HG03103 (cell line): ENCODE data around the gene RANBP6.

Experiments used
- ATAC-seq: cut with Tn5 transposase; IDR thresholded peaks from one replicate; pipeline ENCODE4 v1.9.1; 2021; ENCODE audit warnings: low read depth; ENCODE audit not compliant: unreplicated experiment

The RANBP6 gene

DNA sequence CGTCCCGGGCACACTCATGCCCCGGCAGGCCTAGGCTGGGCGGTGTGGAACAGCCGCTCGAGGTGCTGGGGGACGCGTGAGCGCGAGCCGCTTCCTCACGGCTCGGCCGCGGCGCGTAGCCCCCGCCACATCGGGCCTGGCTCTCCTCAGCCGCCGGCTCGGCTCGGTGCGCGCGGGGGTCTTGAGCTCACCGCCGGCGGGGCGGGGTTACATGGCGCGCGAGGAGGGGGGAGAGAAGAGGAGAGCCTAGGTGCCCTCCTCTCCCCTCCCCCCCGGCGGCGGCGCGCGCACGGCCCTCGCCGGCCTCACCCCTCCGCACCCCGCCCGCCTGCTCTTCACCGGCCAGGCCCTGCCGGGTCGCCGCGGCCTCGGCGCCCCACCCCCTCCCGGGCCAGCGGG lies 7.7 kb downstream of the RANBP6 start:
- ATAC-seq = peak; percentile 36

DNA sequence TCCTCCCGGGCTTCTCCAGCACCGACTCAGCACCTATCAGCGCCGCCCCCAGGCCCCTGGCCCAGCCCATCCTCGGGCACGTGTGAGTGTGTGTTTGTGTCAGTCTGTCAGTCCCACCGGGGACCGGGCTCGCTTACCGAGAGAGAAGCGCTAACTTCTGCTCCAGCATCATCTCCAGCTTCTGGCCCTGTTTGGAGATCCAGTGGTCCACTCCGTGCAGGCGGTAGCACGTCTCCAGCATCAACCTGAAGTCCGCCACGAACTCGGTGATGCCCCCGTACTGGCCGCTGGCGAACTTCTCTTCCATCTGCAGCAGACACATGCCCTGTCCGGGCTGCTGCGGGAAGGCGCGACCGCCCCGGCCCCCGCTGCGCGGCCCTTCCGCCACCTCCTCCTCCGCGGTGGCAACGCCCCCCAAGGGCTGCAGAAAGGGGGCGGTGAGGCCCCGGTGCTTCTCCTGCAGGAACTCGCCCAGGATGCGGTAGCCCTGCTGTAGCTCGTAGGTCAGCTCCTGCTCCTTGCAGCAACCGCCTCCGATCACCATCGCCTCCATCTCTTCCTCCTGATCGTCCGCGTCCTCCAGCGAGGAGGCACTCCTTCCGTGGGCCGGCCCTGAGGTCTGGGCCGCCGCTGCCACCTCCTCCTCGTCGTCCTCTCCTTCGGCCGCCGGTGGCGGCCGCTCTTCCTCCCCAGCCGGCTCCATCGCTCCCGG lies 8.2 kb downstream of the RANBP6 start:
- peak; percentile 72 for ATAC-seq

DNA sequence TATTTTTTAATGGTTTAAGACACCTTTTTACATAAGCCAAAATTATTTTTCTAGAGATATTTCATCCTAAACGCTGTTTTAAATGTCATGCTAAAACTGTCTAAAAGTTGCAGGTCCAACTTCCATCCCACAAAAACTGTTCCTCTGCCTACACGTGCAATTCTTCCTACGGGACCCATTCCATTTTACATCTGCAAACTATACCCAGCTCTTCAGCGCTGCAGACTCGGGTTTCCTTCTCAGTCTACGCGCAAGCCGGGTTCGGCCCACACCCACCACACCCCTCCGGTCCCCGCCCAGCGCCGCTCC lies 8.7 kb downstream of the RANBP6 start:
- no peak for ATAC-seq

DNA sequence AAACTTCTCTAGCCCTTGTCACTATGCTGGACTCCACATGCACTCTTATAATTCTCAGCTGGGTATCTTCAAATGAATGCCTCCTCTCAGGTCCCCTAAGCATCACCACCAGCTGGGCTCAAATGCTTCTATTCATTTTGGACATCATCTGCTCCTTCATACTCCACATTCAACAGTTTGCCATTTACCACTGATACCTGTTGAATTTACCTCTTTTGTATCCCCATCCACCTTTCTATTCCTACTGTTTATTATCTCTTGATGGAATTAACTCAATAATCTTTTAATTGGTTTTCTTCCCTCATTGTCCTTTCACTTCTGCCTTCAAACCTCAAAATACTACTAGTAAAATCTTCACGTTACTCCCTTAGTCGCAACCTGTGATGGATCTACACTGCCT lies 14.5 kb downstream of the RANBP6 start:
- no peak for ATAC-seq

DNA sequence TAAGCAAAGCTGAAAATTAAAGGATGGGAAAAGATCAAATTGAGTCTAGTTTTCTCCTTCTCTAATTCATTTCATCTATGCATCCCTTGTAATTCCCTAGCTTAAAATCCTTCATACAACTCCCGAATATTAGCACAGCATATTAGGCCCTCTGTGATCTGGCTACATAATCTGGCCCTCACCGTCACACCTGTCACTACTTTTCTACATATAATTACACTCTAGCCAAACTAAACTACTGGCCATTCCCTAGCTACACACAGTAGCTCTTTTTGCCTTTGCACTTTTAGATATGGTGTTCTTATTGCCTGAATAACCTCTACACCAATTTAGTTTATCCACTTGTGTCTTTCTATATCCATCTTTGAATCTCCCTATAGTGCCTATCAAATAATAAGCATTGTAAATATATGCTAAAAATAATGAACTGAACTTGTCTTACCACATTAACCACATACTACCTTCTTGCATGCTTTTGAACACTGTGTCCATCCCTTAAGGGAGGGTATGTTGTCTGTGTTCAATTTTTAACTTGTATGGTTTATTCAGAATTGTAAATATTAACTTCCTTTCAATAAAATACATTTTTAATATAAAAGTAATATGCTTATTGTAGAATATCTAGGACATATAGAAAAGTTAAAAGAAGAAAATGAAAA lies 15.9 kb downstream of the RANBP6 start:
- no peak for ATAC-seq

DNA sequence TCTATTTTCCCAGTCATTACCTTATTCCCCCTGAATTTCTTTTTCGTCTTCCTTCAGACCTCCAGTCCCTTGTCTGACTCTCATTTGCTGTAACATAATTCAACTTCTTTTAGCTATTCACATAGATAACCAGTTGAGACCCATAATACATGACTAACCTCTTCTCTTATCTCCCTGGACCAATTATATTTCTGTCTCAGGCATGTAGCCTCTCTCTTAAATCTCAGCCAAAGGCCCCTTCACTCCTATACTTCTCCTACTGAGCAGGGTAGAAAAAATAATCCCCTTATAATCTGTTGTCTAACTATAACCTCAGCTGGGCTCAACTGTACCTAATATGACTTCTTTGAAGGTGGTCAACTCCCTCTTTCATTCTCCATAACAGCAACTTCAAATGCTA lies 20.9 kb downstream of the RANBP6 start:
- no peak for ATAC-seq

DNA sequence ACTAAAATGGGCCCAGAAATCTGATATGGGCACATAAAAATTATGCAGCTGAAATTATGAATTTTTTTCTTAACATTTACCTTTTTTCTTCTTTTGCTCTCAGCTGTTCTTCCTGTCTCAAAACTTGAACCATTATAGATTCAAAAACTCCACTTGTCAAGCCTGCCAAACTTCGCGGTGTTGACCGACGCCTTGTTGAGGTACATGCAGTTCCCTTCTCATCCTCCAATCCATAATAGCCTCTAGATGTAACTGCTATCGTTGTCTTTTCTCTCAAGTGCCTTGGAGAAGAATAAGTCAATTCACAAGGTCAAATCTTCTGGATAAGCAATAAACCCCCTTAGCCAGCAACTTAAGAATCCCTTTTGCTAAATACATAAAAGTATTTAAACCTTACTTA lies 27.2 kb downstream of the RANBP6 start:
- ATAC-seq = no peak

DNA sequence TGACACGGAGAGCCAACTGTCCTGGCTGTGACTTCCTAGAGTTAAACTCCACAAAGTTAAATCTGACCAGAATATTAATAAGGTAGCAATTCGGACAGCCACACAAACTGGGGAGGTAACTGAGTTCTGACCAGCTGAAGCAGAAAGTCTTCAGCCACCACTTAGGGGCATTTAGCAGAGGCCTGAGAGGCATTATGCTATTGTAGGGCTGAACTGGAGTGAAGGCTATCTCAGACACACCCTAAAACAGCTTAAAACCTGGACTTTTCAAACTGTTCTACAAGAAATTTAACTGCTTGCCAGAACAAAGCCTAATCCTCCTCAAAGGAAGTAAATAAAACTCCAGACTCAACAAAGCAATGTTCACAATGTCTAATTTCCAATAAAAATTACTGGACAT lies 32.4 kb downstream of the RANBP6 start:
- no peak for ATAC-seq

DNA sequence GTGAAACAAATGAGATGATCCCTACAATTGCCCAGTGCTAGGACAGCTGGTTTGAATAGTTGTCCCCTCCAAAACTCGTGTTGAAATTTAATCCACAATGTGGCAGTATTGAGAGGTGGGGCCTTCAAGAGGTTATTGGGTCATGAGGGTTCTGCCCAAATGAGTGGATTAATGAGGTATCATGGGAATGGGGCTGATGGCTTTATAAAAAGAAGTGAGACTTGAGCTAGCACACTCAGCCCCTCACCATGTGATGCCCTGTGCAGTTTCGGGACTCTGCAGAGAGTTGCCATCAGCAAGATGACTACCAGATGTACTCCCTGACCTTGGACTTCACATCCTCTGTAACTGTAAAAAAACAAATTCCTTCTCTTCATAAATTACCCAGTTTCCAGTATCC lies 33.1 kb downstream of the RANBP6 start:
- ATAC-seq = no peak

DNA sequence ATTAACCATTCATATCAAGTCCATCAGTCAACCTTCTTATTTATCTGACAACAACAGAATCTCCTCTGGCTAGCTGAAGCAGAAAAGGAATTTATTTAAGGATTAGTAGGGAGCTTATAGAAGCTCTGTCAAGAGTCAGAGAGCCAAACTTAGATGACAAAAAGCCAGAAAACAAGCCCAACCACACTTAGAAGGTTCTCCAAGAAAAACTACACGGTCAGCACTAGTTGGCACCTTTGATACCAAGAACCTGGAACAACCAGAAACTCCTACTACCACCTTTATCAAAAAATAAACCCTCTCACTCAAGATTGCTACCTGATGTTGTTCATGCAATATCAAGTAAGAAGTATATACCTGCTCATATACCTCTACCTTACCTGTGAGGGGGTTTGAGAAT lies 36.9 kb downstream of the RANBP6 start:
- no peak for ATAC-seq

DNA sequence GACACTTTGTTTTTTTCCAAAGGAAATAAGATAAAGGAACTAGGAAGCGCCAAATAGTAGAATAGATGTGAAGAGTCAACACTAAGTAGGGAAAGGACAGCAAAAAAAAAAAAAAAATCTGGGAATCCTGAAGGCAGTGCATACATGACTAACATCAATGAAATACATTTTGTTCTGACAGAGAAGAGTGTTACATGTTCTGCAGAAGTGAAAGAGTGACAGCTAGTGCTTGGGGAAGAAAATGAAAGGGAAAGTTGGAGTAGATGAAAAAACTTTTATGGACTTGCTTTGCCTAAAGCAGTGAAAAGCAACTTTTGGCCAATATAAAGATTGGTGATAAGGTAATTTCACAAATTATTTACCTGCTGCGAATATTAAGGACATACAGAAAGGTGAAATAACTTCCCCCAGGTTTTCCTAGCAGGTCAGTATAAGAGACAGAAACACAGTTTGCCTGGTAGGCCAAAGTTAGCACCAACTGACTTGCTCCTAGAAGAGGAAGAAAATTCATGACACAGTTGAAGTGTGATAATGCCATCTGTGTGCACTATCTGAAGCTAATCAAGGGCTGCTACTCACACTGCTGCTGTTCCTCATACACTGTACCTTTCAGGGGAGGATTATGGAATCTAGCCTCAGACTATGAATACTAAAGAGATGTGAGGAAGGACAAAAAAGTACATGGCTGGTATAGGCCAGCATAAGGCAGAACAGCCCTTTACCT lies 38.6 kb downstream of the RANBP6 start:
- ATAC-seq = peak; percentile 67

DNA sequence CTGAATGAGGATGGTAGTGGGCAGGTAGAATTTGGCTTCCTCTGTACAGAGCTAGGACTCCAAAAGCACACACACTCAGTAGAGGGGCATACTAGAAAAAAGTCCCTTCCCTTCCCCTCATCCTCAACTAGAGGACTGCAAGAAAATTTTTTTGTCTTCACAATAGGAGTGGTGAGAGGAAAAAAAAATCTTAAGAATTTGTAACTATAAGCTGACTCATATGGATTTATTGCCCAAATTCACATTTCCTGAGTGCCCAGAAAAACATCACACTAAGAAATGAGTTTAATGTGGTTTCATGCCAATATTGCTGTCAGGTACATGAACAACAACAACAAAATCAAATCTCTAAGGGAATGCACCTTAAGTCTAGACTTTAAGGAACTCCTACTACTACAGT lies 43.7 kb downstream of the RANBP6 start:
- ATAC-seq = no peak
